GM18861 (cell line): Measurements from ENCODE around the gene IARS2.
"Not testable (repeated sequence)": the region's sequence is repeated elsewhere in the genome, so short reads cannot be mapped to it uniquely, and the experiment has no call there.

Experiments
- ATAC-seq: cut with Tn5 transposase; IDR thresholded peaks from one replicate; pipeline ENCODE4 v1.9.1; 2021; ENCODE audit not compliant: unreplicated experiment

Gene IARS2

GRCh38 chr1:220164116-220164515, 70.2 kb downstream of the IARS2 start:
- no peak for ATAC-seq

GRCh38 chr1:220164517-220164916, 70.6 kb downstream of the IARS2 start:
- no peak for ATAC-seq

GRCh38 chr1:220166853-220167252, 72.9 kb downstream of the IARS2 start:
- ATAC-seq = no peak

GRCh38 chr1:220169887-220170286, 76.0 kb downstream of the IARS2 start:
- ATAC-seq = not testable (repeated sequence)

- no peak for ATAC-seq
Measured at GRCh38 chr1:220170836-220171526, 77.0 kb downstream of the IARS2 start.

GRCh38 chr1:220176540-220176939, 82.6 kb downstream of the IARS2 start:
- no peak for ATAC-seq

- ATAC-seq = no peak
Measured at GRCh38 chr1:220182111-220182510, 88.2 kb downstream of the IARS2 start.

- ATAC-seq = no peak
Measured at GRCh38 chr1:220182656-220183055, 88.7 kb downstream of the IARS2 start.

- ATAC-seq = no peak
Measured at GRCh38 chr1:220184506-220184905, 90.6 kb downstream of the IARS2 start.

GRCh38 chr1:220186752-220187151, 92.8 kb downstream of the IARS2 start:
- ATAC-seq = no peak

- no peak for ATAC-seq
Measured at GRCh38 chr1:220188538-220188937, 94.6 kb downstream of the IARS2 start.

- ATAC-seq = no peak
Measured at GRCh38 chr1:220189750-220190347, 95.9 kb downstream of the IARS2 start.

- ATAC-seq = no peak
Measured at GRCh38 chr1:220195701-220196100, 101.8 kb downstream of the IARS2 start.
